Right lobe of liver (tissue), 6 donors: ENCODE data around the gene CDK14. TPM values are rescaled to one million over a fixed set of nuclear protein-coding genes. Genes with fewer than 3 reads are reported as not detected.

ENCODE experiments used
- ATAC-seq, 4 donors: fragments of 200-7000 bp; cut with Tn5 transposase; one replicate each; pipeline ENCODE4 v1.9.1; 2020; ENCODE audit warnings: mild to moderate bottlenecking in 4 of 4, moderate library complexity in 4 of 4
- DNase-seq, 3 donors: peaks; one replicate each; pipeline ENCODE4 v3.0.0-alpha.2; 2020
- H3K27ac ChIP-seq, 3 donors: fragments of 200-600 bp; one replicate each; pipeline ENCODE4 v1.8.0; 2022
- H3K27me3 ChIP-seq, 2 donors: fragments of 200-600 bp; one replicate each; pipeline ENCODE4 v1.8.0; 2022
- H3K36me3 ChIP-seq, 4 donors: fragments of 200-600 bp; sonication (generic) in 1 of 4; one replicate each; pipeline versions ENCODE4 v1.5.1 to v1.8.0; 2017 to 2022; ENCODE audit warnings: control low read depth in 1 of 4
- H3K4me1 ChIP-seq, 4 donors: fragments of 200-600 bp; sonication (generic) in 1 of 4; one replicate each; pipeline versions ENCODE4 v1.5.1 to v1.8.0; 2017 to 2022; ENCODE audit warnings: control low read depth in 1 of 4
- H3K4me3 ChIP-seq, 3 donors: fragments of 200-600 bp; one replicate each; pipeline ENCODE4 v1.8.0; 2022
- H3K9me3 ChIP-seq, 4 donors: fragments of 200-600 bp; sonication (generic) in 1 of 4; one replicate each; pipeline versions ENCODE4 v1.5.1 to v1.8.0; 2017 to 2022; ENCODE audit warnings: control low read depth in 1 of 4
- CTCF ChIP-seq, 4 donors: fragments of 200-600 bp in 3 of 4; fragments of 450-650 bp in 1 of 4; IDR thresholded peaks; one replicate each; pipeline versions ENCODE4 v1.5.1 to v1.8.0; 2016 to 2022; ENCODE audit warnings: antibody characterized with exemption in 4 of 4, mild to moderate bottlenecking in 2 of 4
- POLR2A ChIP-seq: fragments of 450-650 bp; IDR thresholded peaks from one replicate; pipeline ENCODE4 v1.6.1; 2017; ENCODE audit warnings: antibody characterized with exemption, mild to moderate bottlenecking
- WGBS: methylation state at CpG from one replicate; pipeline ENCODE4 v1.1.6; 2018; ENCODE audit warnings: low coverage, low lambda C conversion rate; ENCODE audit not compliant: insufficient coverage; ENCODE audit errors: missing lambda C conversion rate; 5-methylcytosine and 5-hydroxymethylcytosine counted together
- intact Hi-C, 2 donors: fragments of 100-400 bp; cut with DNase I; formaldehyde crosslinking; loops; one replicate each; pipeline versions ENCODE4 v1.11.2 to v1.14.1; 2022
- total RNA-seq, 6 experiments: library from RNA; depleted of rRNA in 2 of 6; stranded (reverse); fragments of >200 nt in 2 of 6; fragmentation: NEBNext Ultra II Directional in 3 of 6; extraction: Animal tissue kit (Norgen Biotek cat#: 25700) in 3 of 6; gene quantifications; one replicate each; pipeline versions ENCODE4 v1.1.0 to v1.2.4, GENCODE V29; 2016 to 2023
- donor health status: DM: no; HTN: yes; CAD: no.
- donor health status: DM: no; HTN: no; CAD: no.
- donor health status: DM: no; HTN: no; CAD: no.
- donor health status: DM: no; HTN: yes; CAD: no.
- donor health status: DM: no; HTN: yes; CAD: no.

The CDK14 gene
- total RNA-seq, 6 experiments from 2014 or later, result 12.6 to 28.7 (median 17.9) TPM

GRCh38 chr7:90951986-90952954, 356.1 kb downstream of the CDK14 start:
- intact Hi-C loops, result no loop called here
- Histone ChIP-seq H3K27ac (no peak overlapping the region), H3K4me1 (no peaks in the 10 kb centered on the region), H3K27me3 (no peaks in the 10 kb centered on the region), H3K9me3 (no peaks in the 10 kb centered on the region), H3K4me3 (no peak overlapping the region), H3K36me3 (no peaks in the 10 kb centered on the region)
- ATAC-seq (no peak), DNase-seq (no peak)
- 88% methylated on average over 7 of the region's 7 CpGs for WGBS
- no peak for TF ChIP-seq POLR2A
- TF ChIP-seq CTCF (IDR thresholded peaks at IDR 0.05), result no peak

GRCh38 chr7:90955641-90956207, 359.6 kb downstream of the CDK14 start:
- no peak for DNase-seq
- no peaks in the 10 kb centered on the region for H3K4me1 ChIP-seq
- H3K4me3 ChIP-seq, result no peak overlapping the region
- no peaks in the 10 kb centered on the region for H3K27me3 ChIP-seq
- no peak overlapping the region for H3K27ac ChIP-seq
- TF ChIP-seq CTCF (IDR thresholded peaks at IDR 0.05) (no peak), POLR2A (no peak)
- WGBS, result 72% methylated on average over 3 of the region's 3 CpGs
- H3K9me3 ChIP-seq, result no peaks in the 10 kb centered on the region
- intact Hi-C loops, result no loop called here
- ATAC-seq, result no peak
- H3K36me3 ChIP-seq, result no peaks in the 10 kb centered on the region

- TF ChIP-seq CTCF (IDR thresholded peaks at IDR 0.05) (no peak), POLR2A (no peak)
- H3K27me3 ChIP-seq, result no peaks in the 10 kb centered on the region
- no peak for ATAC-seq
- H3K9me3 ChIP-seq, result no peaks in the 10 kb centered on the region
- H3K27ac ChIP-seq, result no peak overlapping the region
- DNase-seq, result no peak
- H3K36me3 ChIP-seq, result no peaks in the 10 kb centered on the region
- intact Hi-C loops, result no loop called here
- no peaks in the 10 kb centered on the region for H3K4me1 ChIP-seq
- no peak overlapping the region for H3K4me3 ChIP-seq
- 76% methylated on average over 5 of the region's 5 CpGs for WGBS
These were observed 361.8 kb downstream of the CDK14 start for GRCh38 chr7:90957883-90958282.

GRCh38 chr7:90958647-90959046, 362.5 kb downstream of the CDK14 start:
- Histone ChIP-seq H3K4me1 (no peaks in the 10 kb centered on the region), H3K9me3 (no peaks in the 10 kb centered on the region), H3K27ac (no peak overlapping the region), H3K4me3 (no peak overlapping the region), H3K36me3 (no peaks in the 10 kb centered on the region), H3K27me3 (no peaks in the 10 kb centered on the region)
- TF ChIP-seq POLR2A (no peak), CTCF (IDR thresholded peaks at IDR 0.05) (no peak)
- WGBS, result 60% methylated on average over 2 of the region's 2 CpGs
- DNase-seq, result no peak
- intact Hi-C loops, result no loop called here
- no peak for ATAC-seq
